GM19240 (cell line): ENCODE results near the gene GMPPA.

Source experiments
- DNase-seq: peaks from one replicate; pipeline ENCODE4 v3.0.0; 2011; ENCODE audit warnings: low spot score; ENCODE audit not compliant: insufficient read length

The GMPPA gene

DNA sequence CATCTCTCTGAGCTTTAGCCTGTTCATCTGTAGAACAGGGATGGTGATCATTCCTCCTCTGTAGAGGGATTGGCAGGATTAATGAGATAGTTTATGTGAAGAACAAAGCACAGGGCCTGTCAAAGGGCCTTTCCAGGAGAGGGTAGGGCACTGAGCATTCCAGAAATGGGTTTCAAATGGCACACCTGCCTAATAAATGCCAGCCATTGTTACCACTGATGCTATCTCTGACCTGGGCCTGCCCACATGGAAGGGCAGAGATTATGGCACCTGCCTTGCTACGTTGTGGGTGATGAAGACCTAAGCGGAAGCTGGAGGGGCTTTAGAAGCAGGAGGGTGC lies 31.0 kb upstream of the GMPPA start:
- no peak for DNase-seq

DNA sequence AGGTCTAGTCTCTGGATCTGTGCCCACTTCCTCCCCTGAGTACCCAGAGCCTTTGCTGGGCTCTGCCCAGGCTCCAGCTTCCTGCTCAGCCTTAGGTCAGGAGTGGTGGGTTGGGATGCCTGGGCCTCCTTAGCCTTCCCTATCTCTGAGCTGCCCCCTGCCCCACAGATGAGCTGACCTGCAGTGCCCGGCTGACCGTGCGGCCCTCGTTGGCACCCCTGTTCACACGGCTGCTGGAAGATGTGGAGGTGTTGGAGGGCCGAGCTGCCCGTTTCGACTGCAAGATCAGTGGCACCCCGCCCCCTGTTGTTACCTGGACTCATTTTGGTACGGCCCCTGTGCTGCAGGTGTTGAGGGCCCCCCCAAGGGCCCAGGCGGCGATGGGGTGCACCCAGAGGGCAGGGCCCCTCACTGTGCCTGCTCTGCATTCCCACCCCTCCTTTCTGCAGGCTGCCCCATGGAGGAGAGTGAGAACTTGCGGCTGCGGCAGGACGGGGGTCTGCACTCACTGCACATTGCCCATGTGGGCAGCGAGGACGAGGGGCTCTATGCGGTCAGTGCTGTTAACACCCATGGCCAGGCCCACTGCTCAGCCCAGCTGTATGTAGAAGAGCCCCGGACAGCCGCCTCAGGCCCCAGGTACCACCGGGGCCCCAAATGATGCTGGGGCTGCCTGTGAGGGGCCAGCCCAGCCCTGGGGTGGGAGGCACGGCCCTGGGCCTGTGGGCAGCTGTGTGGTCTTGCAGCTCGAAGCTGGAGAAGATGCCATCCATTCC lies 30.1 kb upstream of the GMPPA start:
- DNase-seq = no peak

DNA sequence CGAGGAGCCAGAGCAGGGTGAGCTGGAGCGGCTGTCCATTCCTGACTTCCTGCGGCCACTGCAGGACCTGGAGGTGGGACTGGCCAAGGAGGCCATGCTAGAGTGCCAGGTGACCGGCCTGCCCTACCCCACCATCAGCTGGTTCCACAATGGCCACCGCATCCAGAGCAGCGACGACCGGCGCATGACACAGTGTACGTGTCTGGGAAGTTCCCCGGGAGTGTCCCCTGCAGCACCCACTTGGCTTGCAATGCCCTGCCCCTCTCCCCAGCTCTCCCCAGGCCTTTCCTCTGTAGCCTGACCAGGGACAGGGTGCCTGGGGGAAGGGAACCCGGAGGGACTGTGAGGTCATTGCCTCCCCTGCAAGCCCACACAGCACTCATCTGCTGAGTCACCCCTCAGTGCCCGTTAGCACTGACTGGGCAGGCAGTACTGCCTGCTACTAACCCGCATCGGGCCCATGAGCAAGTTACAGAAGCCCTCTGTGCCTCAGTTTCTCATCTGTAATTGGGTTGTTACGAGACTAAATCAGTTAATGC lies 29.4 kb upstream of the GMPPA start:
- no peak for DNase-seq

DNA sequence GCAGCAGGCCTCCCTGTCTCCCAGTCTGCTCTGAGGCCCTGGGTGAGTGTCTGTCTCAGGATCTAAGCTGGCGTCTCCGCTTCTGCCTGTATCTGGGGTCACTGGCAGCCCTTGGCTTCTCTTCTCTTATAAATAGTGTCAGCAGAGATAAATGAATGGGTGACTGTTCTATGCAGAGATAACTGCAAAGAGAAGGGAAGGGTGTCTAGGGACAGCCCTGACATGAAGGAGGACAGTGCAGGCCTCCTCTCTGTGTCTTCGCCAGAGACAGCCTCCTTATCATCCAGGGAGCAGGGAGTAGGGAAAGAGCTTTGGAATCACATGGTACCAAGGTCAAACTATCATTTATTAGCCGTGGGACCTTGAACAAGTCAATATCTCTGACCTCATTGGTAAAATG lies 28.3 kb upstream of the GMPPA start:
- no peak for DNase-seq

DNA sequence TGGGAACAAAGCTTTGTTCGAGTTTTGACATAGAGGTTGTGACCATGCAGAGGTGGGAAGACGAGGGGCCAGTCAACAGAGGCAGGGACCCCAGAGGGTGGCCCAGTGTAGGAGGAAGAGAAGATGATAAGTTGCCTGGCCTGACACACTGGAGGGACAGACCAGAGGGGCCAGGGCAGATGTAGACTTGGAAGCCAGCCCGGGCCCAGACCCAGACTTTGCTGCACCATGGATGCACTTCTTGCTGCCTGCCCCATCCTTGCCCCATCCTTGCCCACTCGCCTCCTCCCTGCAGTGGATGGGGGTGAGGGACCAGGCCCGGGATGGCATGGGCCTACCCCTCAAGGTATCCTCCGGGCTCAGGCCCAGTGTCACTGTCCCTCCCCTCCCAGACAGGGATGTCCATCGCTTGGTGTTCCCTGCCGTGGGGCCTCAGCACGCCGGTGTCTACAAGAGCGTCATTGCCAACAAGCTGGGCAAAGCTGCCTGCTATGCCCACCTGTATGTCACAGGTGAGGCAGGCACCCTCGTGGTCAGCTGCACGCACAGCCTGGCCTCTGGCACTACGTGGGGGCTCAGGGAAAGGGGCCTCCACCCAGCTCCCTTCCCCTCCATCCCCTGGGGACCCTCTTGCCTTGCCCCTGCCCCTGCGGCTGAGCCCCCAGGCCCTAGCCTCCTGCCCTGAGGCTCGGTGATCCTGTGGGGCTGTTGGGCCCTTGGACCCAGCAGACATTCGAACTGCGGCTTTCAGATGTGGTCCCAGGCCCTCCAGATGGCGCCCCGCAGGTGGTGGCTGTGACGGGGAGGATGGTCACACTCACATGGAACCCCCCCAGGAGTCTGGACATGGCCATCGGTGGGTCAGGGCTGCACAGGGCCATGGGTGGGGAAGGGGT lies 27.0 kb upstream of the GMPPA start:
- no peak for DNase-seq

DNA sequence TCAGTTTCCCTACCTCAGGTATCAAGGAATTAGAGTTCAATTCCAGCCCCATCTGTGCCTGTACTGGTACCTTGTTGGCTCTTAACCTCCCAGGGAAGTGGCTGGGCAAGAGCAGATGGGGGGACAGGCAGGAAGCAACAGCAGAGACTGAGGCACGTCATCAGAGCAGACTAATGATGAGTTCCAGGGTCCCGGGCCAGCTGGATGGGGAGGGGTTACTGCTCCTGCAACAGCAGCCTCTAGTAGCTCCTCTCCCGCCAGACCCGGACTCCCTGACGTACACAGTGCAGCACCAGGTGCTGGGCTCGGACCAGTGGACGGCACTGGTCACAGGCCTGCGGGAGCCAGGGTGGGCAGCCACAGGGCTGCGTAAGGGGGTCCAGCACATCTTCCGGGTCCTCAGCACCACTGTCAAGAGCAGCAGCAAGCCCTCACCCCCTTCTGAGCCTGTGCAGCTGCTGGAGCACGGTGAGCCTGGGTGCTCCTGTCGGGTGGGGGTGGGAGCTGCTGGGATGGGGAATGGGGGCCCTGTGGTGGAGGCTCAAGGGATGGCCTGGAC lies 26.0 kb upstream of the GMPPA start:
- DNase-seq = no peak

DNA sequence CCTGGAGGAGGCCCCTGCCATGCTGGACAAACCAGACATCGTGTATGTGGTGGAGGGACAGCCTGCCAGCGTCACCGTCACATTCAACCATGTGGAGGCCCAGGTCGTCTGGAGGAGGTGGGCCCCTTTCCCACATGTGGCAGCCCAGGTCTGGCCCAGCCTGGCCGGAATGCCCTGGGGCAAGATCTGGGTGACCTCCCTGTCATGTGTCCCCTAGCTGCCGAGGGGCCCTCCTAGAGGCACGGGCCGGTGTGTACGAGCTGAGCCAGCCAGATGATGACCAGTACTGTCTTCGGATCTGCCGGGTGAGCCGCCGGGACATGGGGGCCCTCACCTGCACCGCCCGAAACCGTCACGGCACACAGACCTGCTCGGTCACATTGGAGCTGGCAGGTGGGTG lies 25.2 kb upstream of the GMPPA start:
- no peak for DNase-seq

DNA sequence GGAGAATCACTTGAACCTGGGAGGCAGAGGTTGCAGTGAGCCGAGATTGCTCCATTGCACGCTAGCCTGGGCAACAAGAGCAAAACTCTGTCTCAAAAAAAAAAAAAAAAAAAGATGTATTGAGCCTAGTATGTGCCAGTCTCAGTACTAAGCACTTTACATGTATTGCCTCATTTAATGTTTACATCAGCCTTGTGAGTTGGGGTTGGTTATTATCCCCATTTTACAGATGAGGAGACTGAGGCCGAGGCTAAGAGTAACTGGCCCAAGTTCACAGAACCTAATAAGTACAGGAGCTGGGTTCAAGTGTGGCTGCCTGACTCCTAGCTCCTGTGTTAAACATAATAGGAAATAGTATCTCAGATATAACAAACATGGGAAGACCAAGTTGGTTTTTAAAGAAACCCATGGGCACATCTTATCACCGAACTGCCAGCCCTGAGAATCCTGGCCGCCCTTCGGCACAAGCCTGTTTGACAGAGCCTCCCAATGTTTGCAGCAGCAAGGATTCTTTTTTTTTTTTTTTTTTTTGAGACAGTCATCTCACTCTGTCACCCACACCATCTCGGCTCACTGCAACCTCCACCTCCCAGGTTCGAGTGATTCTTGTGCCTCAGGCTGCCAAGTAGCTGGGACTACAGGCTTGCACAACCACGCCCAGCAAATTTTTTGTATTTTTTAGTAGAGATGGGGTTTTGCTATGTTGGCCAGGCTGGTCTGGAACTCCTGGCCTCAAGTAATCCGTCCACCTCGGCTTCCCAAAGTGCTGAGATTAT lies 24.2 kb upstream of the GMPPA start:
- DNase-seq = no peak

DNA sequence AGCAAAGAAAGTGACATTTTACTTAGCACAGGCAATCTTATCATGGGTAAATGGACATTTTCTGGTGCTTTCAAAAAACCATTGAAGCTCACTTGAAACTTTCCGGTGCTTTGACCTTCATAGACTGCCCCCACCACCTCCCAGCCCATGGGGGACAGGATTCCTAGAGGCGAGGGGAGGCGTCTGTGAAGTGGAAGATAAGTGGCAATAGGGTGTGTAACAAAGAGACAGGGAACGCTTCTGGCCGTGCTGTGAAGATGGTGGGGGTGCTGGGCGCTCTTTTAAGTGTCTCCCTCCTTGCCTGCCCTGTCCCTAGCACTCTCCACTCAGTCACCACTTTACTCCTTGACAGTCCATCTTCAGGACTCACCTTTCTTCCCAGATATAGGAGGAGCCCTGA lies 23.4 kb upstream of the GMPPA start:
- DNase-seq = no peak

DNA sequence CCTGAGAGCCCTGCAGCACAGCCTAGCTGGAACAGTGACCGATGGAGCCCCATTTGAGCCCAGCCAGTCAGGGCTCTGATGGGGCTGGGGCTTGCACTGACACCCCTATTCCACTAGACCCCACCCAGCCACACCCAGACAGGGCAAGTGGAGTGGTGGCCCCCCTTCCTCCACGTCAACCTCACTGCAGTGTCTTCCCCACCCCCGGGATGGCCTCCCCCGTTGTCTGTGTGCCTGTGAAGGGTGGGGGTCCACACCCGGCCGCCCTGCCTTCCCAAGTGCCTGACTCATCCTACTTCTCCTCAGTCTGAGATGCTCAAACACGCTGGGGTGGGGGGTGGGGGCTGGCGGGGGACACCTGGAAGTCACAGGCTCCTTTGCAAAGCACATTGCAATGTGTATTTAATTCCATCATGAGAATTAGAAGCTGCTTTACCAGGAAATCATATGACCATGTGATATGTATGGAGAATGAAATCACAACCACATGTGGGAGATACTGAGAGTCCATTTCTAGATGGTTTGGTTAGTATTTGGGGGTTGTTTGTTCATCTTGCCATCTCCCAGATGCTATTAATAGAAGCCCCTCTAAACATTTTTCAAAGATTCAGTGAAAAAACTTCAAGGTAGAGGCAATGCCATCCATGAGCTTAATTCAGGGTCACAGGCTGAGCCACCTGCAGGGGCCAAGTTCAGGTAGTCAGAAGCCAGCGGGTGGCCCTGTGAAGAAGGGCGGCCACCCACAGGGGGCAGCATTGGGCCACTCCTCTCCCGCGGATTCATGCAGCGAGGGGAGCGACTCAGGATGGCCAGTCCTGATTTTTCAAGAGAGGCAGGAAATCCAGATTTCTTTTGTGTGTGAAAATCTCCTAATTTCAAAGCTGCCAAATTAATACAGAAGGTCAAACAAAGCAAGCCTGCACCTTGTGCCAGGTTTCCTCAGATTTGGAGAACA lies 22.7 kb upstream of the GMPPA start:
- DNase-seq = peak; percentile 73

DNA sequence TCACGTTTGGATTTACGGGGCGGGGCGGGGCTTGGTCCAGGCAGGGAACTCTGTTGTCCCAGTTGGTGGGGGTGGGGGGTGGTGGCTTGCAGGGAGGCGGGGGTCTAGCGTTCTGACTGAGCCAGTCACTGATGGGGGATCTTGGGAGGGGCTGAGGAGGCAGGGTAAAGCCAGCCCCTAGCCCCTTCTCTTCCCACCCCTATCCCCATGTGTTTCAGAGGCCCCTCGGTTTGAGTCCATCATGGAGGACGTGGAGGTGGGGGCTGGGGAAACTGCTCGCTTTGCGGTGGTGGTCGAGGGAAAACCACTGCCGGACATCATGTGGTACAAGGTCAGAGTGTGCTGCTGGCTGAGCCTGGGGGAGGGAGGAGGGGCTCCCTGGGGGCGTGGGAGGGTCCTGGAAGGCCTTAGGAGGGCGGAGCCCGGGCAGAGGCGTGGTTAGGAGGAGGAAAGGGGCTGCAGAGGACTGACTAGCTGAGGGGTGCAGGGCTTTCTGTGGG lies 22.0 kb upstream of the GMPPA start:
- DNase-seq = no peak

DNA sequence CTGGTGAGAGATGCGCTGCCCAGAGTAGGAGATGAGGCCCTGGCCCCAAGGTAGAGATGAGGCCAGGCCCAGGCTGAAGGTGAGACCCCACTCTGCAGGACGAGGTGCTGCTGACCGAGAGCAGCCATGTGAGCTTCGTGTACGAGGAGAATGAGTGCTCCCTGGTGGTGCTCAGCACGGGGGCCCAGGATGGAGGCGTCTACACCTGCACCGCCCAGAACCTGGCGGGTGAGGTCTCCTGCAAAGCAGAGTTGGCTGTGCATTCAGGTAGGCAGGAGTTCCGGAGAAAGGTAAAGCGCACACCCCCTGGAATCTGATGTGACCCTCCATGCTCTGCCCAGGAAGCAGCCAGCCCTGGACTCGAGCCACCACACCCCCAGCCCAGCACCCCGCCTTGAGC lies 21.5 kb upstream of the GMPPA start:
- DNase-seq = no peak

DNA sequence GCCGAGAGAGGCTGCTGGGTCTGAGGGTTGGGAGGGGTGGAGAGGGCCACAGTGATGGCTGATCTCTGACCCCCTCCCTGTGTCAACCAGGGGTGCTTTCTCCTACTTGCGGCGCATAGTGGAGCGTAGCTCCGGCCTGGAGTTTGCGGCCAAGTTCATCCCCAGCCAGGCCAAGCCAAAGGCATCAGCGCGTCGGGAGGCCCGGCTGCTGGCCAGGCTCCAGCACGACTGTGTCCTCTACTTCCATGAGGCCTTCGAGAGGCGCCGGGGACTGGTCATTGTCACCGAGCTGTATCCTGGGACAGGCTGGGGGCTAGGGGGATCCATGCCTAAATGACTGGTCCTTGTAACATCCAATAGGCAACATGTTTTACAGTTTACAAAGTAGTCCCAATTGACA lies 20.9 kb upstream of the GMPPA start:
- DNase-seq = no peak

DNA sequence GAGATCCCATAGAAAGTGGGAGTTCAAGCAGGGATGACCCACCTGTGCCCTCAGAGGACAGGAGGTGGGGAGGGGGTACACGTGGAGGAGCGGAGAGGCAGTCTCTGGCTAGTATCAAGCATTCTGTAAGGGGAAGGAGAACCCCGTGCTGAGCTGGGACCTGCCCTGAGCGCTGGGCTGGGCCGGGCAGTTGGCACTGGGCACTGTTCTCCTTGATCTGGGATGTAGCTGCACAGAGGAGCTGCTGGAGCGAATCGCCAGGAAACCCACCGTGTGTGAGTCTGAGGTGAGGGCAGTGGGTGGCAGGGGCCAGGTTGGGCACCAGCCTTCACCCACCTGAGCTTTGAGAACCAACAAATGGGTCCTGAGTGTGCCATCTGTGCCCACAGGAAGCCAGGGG lies 19.8 kb upstream of the GMPPA start:
- no peak for DNase-seq

DNA sequence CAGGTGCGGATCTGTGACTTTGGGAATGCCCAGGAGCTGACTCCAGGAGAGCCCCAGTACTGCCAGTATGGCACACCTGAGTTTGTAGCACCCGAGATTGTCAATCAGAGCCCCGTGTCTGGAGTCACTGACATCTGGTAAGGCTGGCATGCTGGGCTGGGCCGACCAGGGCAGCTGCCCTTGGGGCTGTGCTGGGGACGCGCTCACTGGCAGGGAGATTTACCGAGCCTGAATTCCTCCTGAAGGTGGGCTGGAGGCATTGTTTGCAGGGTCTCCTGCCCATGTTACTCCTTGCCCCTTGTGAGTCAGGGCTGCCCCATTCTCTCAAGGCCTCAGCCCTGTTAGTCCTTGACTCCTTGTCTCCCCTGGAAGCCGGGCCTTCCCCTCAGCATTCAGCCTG lies 18.7 kb upstream of the GMPPA start:
- DNase-seq = no peak

DNA sequence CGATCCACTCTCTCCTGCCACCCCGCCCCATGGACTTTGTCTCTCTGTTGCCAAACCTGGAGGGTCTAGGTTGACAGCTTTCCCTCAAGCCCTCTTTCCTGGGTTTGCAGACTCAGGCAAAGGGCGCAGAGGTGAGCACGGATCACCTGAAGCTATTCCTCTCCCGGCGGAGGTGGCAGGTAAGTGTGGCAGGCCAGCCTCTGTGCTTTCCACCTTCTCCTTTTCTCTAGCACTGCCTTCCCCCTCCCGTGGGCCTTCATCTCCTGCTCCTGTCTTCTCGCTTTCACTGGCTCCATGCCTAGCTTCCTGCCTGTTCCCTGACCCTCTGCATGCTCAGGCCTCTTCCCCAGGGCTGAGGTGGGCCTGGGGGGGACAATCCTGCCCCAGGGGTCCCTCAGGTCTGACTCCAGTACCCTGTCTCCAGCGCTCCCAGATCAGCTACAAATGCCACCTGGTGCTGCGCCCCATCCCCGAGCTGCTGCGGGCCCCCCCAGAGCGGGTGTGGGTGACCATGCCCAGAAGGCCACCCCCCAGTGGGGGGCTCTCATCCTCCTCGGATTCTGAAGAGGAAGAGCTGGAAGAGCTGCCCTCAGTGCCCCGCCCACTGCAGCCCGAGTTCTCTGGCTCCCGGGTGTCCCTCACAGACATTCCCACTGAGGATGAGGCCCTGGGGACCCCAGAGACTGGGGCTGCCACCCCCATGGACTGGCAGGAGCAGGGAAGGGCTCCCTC lies 15.9 kb upstream of the GMPPA start:
- DNase-seq = no peak

DNA sequence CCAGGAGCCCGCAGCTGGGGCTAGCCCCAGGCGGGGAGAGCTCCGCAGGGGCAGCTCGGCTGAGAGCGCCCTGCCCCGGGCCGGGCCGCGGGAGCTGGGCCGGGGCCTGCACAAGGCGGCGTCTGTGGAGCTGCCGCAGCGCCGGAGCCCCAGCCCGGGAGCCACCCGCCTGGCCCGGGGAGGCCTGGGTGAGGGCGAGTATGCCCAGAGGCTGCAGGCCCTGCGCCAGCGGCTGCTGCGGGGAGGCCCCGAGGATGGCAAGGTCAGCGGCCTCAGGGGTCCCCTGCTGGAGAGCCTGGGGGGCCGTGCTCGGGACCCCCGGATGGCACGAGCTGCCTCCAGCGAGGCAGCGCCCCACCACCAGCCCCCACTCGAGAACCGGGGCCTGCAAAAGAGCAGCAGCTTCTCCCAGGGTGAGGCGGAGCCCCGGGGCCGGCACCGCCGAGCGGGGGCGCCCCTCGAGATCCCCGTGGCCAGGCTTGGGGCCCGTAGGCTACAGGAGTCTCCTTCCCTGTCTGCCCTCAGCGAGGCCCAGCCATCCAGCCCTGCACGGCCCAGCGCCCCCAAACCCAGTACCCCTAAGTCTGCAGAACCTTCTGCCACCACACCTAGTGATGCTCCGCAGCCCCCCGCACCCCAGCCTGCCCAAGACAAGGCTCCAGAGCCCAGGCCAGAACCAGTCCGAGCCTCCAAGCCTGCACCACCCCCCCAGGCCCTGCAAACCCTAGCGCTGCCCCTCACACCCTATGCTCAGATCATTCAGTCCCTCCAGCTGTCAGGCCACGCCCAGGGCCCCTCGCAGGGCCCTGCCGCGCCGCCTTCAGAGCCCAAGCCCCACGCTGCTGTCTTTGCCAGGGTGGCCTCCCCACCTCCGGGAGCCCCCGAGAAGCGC lies 15.0 kb upstream of the GMPPA start:
- DNase-seq = no peak
